Mesenchymal stem cell (in vitro differentiated cells and primary cell): ENCODE results near the gene XAB2.

Experiments used
- DNase-seq: peaks from one replicate; pipeline ENCODE4 v3.0.0-alpha.2; 2013
- H2AFZ ChIP-seq: one replicate; pipeline ENCODE4 v1.6.1; 2013; ENCODE audit warnings: low read depth, mild to moderate bottlenecking, control low read depth, inconsistent platforms, low read length, moderate library complexity
- H2AK5ac ChIP-seq: 2 replicates; pipeline ENCODE4 v1.6.1; 2013; ENCODE audit warnings: low read length, moderate library complexity, mild to moderate bottlenecking, inconsistent platforms; ENCODE audit not compliant: severe bottlenecking
- H2BK120ac ChIP-seq: one replicate; pipeline ENCODE4 v1.6.1; 2013; ENCODE audit warnings: low read depth, mild to moderate bottlenecking, inconsistent platforms, low read length, moderate library complexity
- H2BK12ac ChIP-seq, 2 experiments: one replicate each; pipeline ENCODE4 v1.6.1; 2013; ENCODE audit warnings: inconsistent platforms in 2 of 2, low read length in 2 of 2, mild to moderate bottlenecking in 2 of 2, moderate library complexity in 2 of 2, control low read depth in 1 of 2
- H2BK15ac ChIP-seq: one replicate; pipeline ENCODE4 v1.6.1; 2013; ENCODE audit warnings: mild to moderate bottlenecking, low read depth, inconsistent platforms; ENCODE audit not compliant: poor library complexity, severe bottlenecking
- H2BK5ac ChIP-seq: 2 replicates; pipeline ENCODE4 v1.6.1; 2013; ENCODE audit warnings: low read depth, mild to moderate bottlenecking, low read length, control low read depth, inconsistent platforms; ENCODE audit not compliant: poor library complexity, severe bottlenecking
- H3K14ac ChIP-seq, 2 experiments: one replicate each; pipeline ENCODE4 v1.6.1; 2013; ENCODE audit warnings: inconsistent platforms in 2 of 2, low read length in 2 of 2, control low read depth in 1 of 2, mild to moderate bottlenecking in 1 of 2, moderate library complexity in 1 of 2
- H3K18ac ChIP-seq, 2 experiments: one replicate each; pipeline ENCODE4 v1.6.1; 2013; ENCODE audit warnings: inconsistent platforms in 2 of 2, low read length in 2 of 2, control low read depth in 1 of 2, low read depth in 1 of 2, mild to moderate bottlenecking in 1 of 2
- H3K23ac ChIP-seq, 2 experiments: one replicate each; pipeline ENCODE4 v1.6.1; 2013; ENCODE audit warnings: inconsistent platforms in 2 of 2, low read length in 2 of 2, mild to moderate bottlenecking in 2 of 2, moderate library complexity in 2 of 2, control low read depth in 1 of 2
- H3K27ac ChIP-seq: 2 replicates; pipeline ENCODE4 v1.5.1; 2013; ENCODE audit warnings: mild to moderate bottlenecking, moderate library complexity, low read length, control low read depth, inconsistent platforms; ENCODE audit not compliant: poor library complexity, severe bottlenecking
- H3K27me3 ChIP-seq, 2 experiments: 2 replicates each; pipeline versions ENCODE4 v1.6.1 to v1.7.0; 2013; ENCODE audit warnings: low read length in 2 of 2, mild to moderate bottlenecking in 2 of 2, moderate library complexity in 2 of 2, control low read depth in 1 of 2, inconsistent platforms in 1 of 2; ENCODE audit not compliant: control insufficient read depth in 1 of 2, insufficient read depth in 1 of 2
- H3K36me3 ChIP-seq, 2 experiments: 2 replicates each; pipeline versions ENCODE4 v1.6.1 to v1.7.0; 2013; ENCODE audit warnings: low read length in 2 of 2, control low read depth in 1 of 2, inconsistent platforms in 1 of 2, low read depth in 1 of 2, mild to moderate bottlenecking in 1 of 2; ENCODE audit not compliant: insufficient read depth in 2 of 2, control insufficient read depth in 1 of 2
- H3K4ac ChIP-seq, 2 experiments: one replicate each; pipeline ENCODE4 v1.6.1; 2013; ENCODE audit warnings: inconsistent platforms in 2 of 2, low read length in 2 of 2, mild to moderate bottlenecking in 2 of 2, moderate library complexity in 2 of 2, control low read depth in 1 of 2, low read depth in 1 of 2
- H3K4me1 ChIP-seq: 2 replicates; pipeline ENCODE4 v1.6.1; 2013; ENCODE audit warnings: low read depth, low read length, control low read depth; ENCODE audit not compliant: control insufficient read depth, insufficient read depth
- H3K4me2 ChIP-seq: 2 replicates; pipeline ENCODE4 v1.6.1; 2013; ENCODE audit warnings: low read length, mild to moderate bottlenecking, inconsistent platforms; ENCODE audit not compliant: poor library complexity, severe bottlenecking
- H3K4me3 ChIP-seq, 2 experiments: 2 replicates each; pipeline versions ENCODE4 v1.5.1 to v1.7.0; 2013; ENCODE audit warnings: low read length in 2 of 2, mild to moderate bottlenecking in 2 of 2, control low read depth in 1 of 2, low read depth in 1 of 2; ENCODE audit not compliant: insufficient read depth in 1 of 2
- H3K79me1 ChIP-seq: replicated peaks from 2 replicates; pipeline ENCODE4 v1.6.1; 2013; ENCODE audit warnings: mild to moderate bottlenecking, control low read depth, low read length, inconsistent platforms; ENCODE audit not compliant: poor library complexity, severe bottlenecking
- H3K9ac ChIP-seq: 2 replicates; pipeline ENCODE4 v1.7.0; 2013; ENCODE audit warnings: mild to moderate bottlenecking, low read length, moderate library complexity
- H3K9me3 ChIP-seq: 2 replicates; pipeline ENCODE4 v1.7.0; 2013; ENCODE audit warnings: mild to moderate bottlenecking, low read length; ENCODE audit not compliant: control insufficient read depth
- H4K8ac ChIP-seq: one replicate; pipeline ENCODE4 v1.6.1; 2013; ENCODE audit warnings: inconsistent platforms, mild to moderate bottlenecking, low read length, moderate library complexity
- H4K91ac ChIP-seq: one replicate; pipeline ENCODE4 v1.6.1; 2013; ENCODE audit warnings: mild to moderate bottlenecking, low read length, inconsistent platforms
- WGBS: methylation state at CpG from one replicate; pipeline ENCODE4 v1.1.7; 2013; ENCODE audit warnings: mixed read lengths; 5-methylcytosine and 5-hydroxymethylcytosine counted together

The XAB2 gene

DNA sequence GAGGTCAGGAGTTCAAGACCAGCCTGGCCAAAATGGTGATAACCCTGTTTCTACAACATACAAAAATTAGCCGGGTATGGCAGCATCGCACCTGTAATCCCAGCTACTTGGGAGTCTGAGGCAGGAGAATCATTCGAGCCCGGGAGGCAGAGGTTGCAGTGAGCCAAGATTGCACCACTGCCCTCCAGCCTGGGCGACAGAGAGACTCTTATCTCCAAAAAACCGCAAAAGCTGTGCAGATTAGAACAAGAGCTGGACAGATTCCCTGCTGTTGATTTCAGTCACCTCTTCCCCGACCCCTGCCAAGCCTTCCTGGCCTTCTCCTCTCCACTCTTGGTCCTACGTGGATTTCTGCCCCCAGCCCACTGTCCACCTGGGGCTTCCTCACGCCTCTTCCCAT is 25.4 kb downstream of the XAB2 start:
- no peak overlapping the region for H3K23ac ChIP-seq
- H3K79me1 ChIP-seq, result no peaks in the 10 kb centered on the region
- no peak overlapping the region for H2BK15ac ChIP-seq
- no peak overlapping the region for H2AFZ ChIP-seq
- H3K27me3 ChIP-seq, result peaks cover 5 to 25% of the 10 kb centered on the region in 2 experiments
- H3K4me2 ChIP-seq, result no peak overlapping the region
- 86% methylated on average over 9 of the region's 9 CpGs for WGBS
- H3K36me3 ChIP-seq, result no peaks in the 10 kb centered on the region
- H3K14ac ChIP-seq, result no peak overlapping the region
- DNase-seq, result no peak
- H4K8ac ChIP-seq, result no peak overlapping the region
- H2AK5ac ChIP-seq, result no peak overlapping the region
- no peak overlapping the region for H4K91ac ChIP-seq
- H3K4ac ChIP-seq, result no peak overlapping the region
- H3K4me1 ChIP-seq, result no peaks in the 10 kb centered on the region
- no peak overlapping the region for H3K18ac ChIP-seq
- H2BK120ac ChIP-seq, result no peak overlapping the region
- H3K9me3 ChIP-seq, result no peaks in the 10 kb centered on the region
- H3K27ac ChIP-seq, result no peak overlapping the region
- no peak overlapping the region for H3K9ac ChIP-seq
- H2BK5ac ChIP-seq, result no peak overlapping the region
- no peak overlapping the region for H2BK12ac ChIP-seq
- H3K4me3 ChIP-seq, result no peak overlapping the region

DNA sequence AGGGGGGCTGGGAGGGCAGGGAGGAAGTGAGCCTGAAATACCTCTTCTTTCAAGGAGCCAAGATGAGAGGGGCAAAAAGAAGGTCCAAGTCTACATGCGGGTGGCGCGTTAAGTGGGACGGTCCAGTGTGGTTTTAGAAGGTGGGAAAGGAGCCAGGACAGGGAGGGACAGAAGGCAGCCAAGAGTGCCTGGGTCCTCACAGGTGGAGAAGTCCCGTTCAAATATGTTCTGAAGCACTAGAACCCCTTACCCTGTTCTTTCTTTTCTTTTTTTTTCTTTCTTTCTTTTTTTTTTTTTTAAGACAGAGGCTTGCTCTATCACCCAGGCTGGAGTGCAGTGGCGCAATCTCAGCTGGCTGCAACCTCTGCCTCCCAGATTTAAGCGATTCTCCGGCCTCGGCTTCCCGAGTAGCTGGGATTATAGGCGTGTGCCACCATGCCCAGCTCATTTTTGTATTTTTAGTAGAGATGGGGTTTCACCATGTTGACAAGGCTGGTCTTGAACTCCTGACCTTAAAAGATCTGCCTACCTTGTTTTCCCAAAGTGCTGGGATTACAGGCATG is 26.3 kb downstream of the XAB2 start:
- Histone ChIP-seq H3K36me3 (no peaks in the 10 kb centered on the region), H3K4me1 (no peaks in the 10 kb centered on the region), H3K9ac (no peak overlapping the region), H2BK15ac (no peak overlapping the region), H4K8ac (no peak overlapping the region), H3K27me3 (peaks cover 8 to 33% of the 10 kb centered on the region in 2 experiments), H3K4me3 (no peak overlapping the region), H2BK5ac (no peak overlapping the region), H3K4ac (no peak overlapping the region), H2AFZ (no peak overlapping the region), H3K18ac (no peak overlapping the region), H3K9me3 (no peaks in the 10 kb centered on the region), H2BK12ac (no peak overlapping the region), H3K79me1 (no peaks in the 10 kb centered on the region), H2AK5ac (no peak overlapping the region), H3K27ac (no peak overlapping the region), H2BK120ac (no peak overlapping the region), H3K4me2 (no peak overlapping the region), H3K23ac (no peak overlapping the region), H4K91ac (no peak overlapping the region), H3K14ac (no peak overlapping the region)
- 87% methylated on average over 11 of the region's 11 CpGs for WGBS
- DNase-seq, result no peak

DNA sequence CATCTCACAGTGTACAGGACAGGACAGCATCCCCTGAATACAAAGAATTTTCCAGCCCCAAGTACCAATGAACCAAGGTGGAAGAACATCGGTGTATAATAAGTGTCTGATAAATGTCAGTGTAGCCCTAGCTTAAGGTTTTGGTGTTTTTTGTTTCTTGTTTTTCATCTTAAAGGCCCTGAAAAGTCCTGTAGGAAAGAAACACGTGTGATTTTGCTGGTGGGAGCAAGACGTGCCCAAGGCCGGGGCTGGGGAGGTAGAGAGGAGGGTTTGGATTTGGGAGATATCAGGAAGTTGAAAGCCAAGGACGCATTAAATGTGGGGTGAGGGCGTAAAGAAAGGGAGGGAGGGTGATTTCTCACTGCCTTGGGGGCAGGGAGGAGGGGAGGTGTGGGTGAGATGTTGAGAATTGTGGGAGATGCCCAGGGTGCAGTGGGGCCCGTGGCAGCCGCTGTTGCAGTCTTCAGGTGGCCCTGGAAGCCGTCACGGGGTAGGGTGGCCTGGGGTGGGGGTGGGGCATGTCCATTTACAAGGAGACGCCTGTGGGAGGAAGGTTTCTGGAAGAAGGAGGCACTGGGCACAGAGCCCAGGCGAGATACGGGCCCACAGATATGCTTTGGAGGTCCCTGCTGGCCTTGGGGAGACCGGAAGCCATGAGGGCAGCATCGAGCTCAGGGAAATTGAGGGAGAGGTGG is 27.0 kb downstream of the XAB2 start:
- Histone ChIP-seq H3K79me1 (no peaks in the 10 kb centered on the region), H2AFZ (no peak overlapping the region), H4K91ac (no peak overlapping the region), H2AK5ac (no peak overlapping the region), H3K9me3 (no peaks in the 10 kb centered on the region), H3K9ac (no peak overlapping the region), H3K4ac (no peak overlapping the region), H3K27me3 (peaks cover 14 to 39% of the 10 kb centered on the region in 2 experiments), H2BK5ac (no peak overlapping the region), H3K18ac (no peak overlapping the region), H3K14ac (no peak overlapping the region), H3K4me3 (no peak overlapping the region), H4K8ac (no peak overlapping the region), H3K27ac (no peak overlapping the region), H3K23ac (no peak overlapping the region), H2BK15ac (no peak overlapping the region), H2BK12ac (no peak overlapping the region), H3K36me3 (no peaks in the 10 kb centered on the region), H3K4me1 (no peaks in the 10 kb centered on the region), H2BK120ac (no peak overlapping the region), H3K4me2 (no peak overlapping the region)
- no peak for DNase-seq
- WGBS, result 65% methylated on average over 15 of the region's 15 CpGs

DNA sequence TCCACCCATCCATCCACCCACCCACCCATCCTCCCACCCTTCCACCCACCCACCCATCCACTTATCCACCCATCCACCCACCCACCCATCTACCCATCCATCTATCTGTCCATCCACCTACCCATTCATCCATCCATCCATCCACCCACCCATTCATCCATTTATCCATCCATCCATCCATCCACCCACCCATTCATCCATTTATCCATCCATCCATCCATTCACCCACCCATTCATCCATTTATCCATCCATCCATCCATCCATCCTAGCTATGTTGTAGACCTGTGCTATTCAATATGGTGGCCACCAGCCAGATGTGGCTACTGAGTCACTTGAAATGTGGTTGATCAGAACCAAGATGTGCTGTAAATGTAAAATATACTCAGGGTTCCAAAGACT is 28.6 kb downstream of the XAB2 start:
- no peak for DNase-seq
- Histone ChIP-seq H2BK12ac (no peak overlapping the region), H3K4me3 (no peak overlapping the region), H4K8ac (no peak overlapping the region), H3K9ac (no peak overlapping the region), H3K27me3 (peaks cover 25 to 51% of the 10 kb centered on the region in 2 experiments), H3K4me1 (peaks cover 7% of the 10 kb centered on the region), H3K36me3 (no peaks in the 10 kb centered on the region), H3K18ac (no peak overlapping the region), H3K27ac (no peak overlapping the region), H2AK5ac (no peak overlapping the region), H2BK5ac (no peak overlapping the region), H3K4me2 (no peak overlapping the region), H3K4ac (no peak overlapping the region), H2BK15ac (no peak overlapping the region), H2BK120ac (no peak overlapping the region), H4K91ac (no peak overlapping the region), H3K14ac (no peak overlapping the region), H3K9me3 (no peaks in the 10 kb centered on the region), H2AFZ (no peak overlapping the region), H3K23ac (no peak overlapping the region), H3K79me1 (no peaks in the 10 kb centered on the region)
